SK-N-SH treated with all-trans-retinoic acid at 6 μM for 48 hours (cell line): ENCODE data around the gene PTPRN2.
"Not testable (repeated sequence)": the region's sequence is repeated elsewhere in the genome, so short reads cannot be mapped to it uniquely, and the experiment has no call there.

Experiments
- ATAC-seq: fragments of 200-7000 bp; cut with Tn5 transposase; 3 replicates; pipeline ENCODE4 v1.9.1; 2020; ENCODE audit warnings: mild to moderate bottlenecking, moderate library complexity
- BACH2 ChIP-seq: fragments of 250-450 bp; sonication (Bioruptor Pico); IDR thresholded peaks from 2 replicates; pipeline ENCODE4 v1.9.0; 2021; ENCODE audit warnings: mild to moderate bottlenecking, borderline replicate concordance
- CSDC2 ChIP-seq: fragments of 250-450 bp; sonication (Bioruptor Pico); IDR thresholded peaks from 2 replicates; pipeline ENCODE4 v1.5.0; 2020; ENCODE audit warnings: mild to moderate bottlenecking, moderate library complexity
- CSRNP3 ChIP-seq: fragments of 250-450 bp; sonication (Bioruptor Pico); IDR thresholded peaks from 2 replicates; pipeline ENCODE4 v1.5.1; 2021; ENCODE audit warnings: mild to moderate bottlenecking, moderate library complexity
- ESRRG ChIP-seq: fragments of 250-450 bp; sonication (Bioruptor Pico); IDR thresholded peaks from 2 replicates; pipeline ENCODE4 v1.6.1; 2021; ENCODE audit warnings: mild to moderate bottlenecking
- GLIS3 ChIP-seq: fragments of 250-450 bp; sonication (Bioruptor Pico); IDR thresholded peaks from 2 replicates; pipeline ENCODE4 v1.5.0; 2020; ENCODE audit warnings: mild to moderate bottlenecking, moderate library complexity
- OSR1 ChIP-seq: fragments of 250-450 bp; sonication (Bioruptor Pico); IDR thresholded peaks from 2 replicates; pipeline ENCODE4 v1.8.0; 2022; ENCODE audit warnings: moderate library complexity, mild to moderate bottlenecking, inconsistent platforms
- RARB ChIP-seq: fragments of 250-450 bp; sonication (Bioruptor Pico); IDR thresholded peaks from 2 replicates; pipeline ENCODE4 v1.8.0; 2021; ENCODE audit warnings: mild to moderate bottlenecking, moderate library complexity
- SNAI2 ChIP-seq: fragments of 250-450 bp; sonication (Bioruptor Pico); IDR thresholded peaks from 2 replicates; pipeline ENCODE4 v1.5.0; 2020; ENCODE audit warnings: mild to moderate bottlenecking, moderate library complexity
- TCF4 ChIP-seq: fragments of 250-450 bp; sonication (Bioruptor Pico); IDR thresholded peaks from 2 replicates; pipeline ENCODE4 v1.8.0; 2021; ENCODE audit warnings: mild to moderate bottlenecking, moderate library complexity, borderline replicate concordance
- TOX ChIP-seq: fragments of 250-450 bp; sonication (Bioruptor Pico); IDR thresholded peaks from 2 replicates; pipeline ENCODE4 v1.8.0; 2021; ENCODE audit warnings: mild to moderate bottlenecking, moderate library complexity, borderline replicate concordance
- TSHZ2 ChIP-seq: fragments of 250-450 bp; sonication (Bioruptor Pico); IDR thresholded peaks from 2 replicates; pipeline ENCODE4 v1.5.0; 2020; ENCODE audit warnings: mild to moderate bottlenecking, moderate library complexity
- ZC3H10 ChIP-seq: fragments of 250-450 bp; sonication (Bioruptor Pico); IDR thresholded peaks from 2 replicates; pipeline ENCODE4 v1.5.1; 2021; ENCODE audit warnings: mild to moderate bottlenecking, moderate library complexity
- ZNF565 ChIP-seq: fragments of 450-650 bp; formaldehyde crosslinking; conservative IDR thresholded peaks from 2 replicates; pipeline ENCODE4 v1.5.0; 2020; ENCODE audit warnings: low read depth, mild to moderate bottlenecking, moderate library complexity
- ZNF70 ChIP-seq: fragments of 450-650 bp; formaldehyde crosslinking; IDR thresholded peaks from 2 replicates; pipeline ENCODE4 v1.5.0; 2020; ENCODE audit warnings: mild to moderate bottlenecking, moderate library complexity
- ZNF8 ChIP-seq: fragments of 450-650 bp; formaldehyde crosslinking; IDR thresholded peaks from 2 replicates; pipeline ENCODE4 v1.5.0; 2020; ENCODE audit warnings: mild to moderate bottlenecking, moderate library complexity
- TF ChIP-seq, protein P1 (sequence below): fragments of 250-450 bp; sonication (Bioruptor Pico); IDR thresholded peaks from 2 replicates; pipeline ENCODE4 v1.8.0; 2020; ENCODE audit warnings: mild to moderate bottlenecking, moderate library complexity, borderline replicate concordance
- TF ChIP-seq, protein P2 (sequence below): fragments of 250-450 bp; sonication (Bioruptor Pico); IDR thresholded peaks from 2 replicates; pipeline ENCODE4 v1.5.1; 2020; ENCODE audit warnings: low read depth, mild to moderate bottlenecking, moderate library complexity

PTPRN2 gene

DNA sequence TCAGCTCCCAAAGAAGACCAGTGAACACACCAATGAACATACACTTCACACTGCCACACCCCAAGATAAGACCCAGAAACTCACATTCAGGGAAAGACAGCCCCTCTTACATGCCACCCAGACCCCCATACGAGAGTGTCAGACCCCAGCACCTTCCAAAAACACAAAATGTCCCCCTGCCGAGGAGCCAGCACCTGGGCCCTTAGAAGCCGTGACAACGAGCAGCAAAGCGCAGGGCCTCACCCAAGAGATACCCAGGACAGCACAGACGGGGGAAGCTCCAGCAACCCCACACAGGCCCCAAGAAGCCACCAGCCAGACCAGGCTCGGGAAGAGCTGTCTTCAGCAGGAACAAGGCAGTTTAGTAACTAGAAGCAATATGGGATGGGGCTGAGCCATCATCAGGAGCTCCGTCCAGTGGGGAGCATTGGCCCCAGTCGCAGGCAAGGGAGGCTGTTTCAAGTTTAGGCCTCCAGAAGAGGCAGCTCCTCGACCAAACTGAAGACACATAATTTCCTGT, 243.6 kb downstream of the PTPRN2 start:
- ATAC-seq = no peak
- TF ChIP-seq, protein P1, sequence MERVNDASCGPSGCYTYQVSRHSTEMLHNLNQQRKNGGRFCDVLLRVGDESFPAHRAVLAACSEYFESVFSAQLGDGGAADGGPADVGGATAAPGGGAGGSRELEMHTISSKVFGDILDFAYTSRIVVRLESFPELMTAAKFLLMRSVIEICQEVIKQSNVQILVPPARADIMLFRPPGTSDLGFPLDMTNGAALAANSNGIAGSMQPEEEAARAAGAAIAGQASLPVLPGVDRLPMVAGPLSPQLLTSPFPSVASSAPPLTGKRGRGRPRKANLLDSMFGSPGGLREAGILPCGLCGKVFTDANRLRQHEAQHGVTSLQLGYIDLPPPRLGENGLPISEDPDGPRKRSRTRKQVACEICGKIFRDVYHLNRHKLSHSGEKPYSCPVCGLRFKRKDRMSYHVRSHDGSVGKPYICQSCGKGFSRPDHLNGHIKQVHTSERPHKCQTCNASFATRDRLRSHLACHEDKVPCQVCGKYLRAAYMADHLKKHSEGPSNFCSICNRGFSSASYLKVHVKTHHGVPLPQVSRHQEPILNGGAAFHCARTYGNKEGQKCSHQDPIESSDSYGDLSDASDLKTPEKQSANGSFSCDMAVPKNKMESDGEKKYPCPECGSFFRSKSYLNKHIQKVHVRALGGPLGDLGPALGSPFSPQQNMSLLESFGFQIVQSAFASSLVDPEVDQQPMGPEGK (CRISPR knock-in tag) = no peak
- TF ChIP-seq RARB (CRISPR knock-in tag) (no peak), CSRNP3 (no peak), TCF4 (CRISPR knock-in tag) (no peak), ESRRG (CRISPR knock-in tag) (no peak), OSR1 (CRISPR knock-in tag) (no peak), ZC3H10 (CRISPR knock-in tag) (no peak), ZNF565 (CRISPR knock-in tag) (no peak)
- TF ChIP-seq, protein P2, sequence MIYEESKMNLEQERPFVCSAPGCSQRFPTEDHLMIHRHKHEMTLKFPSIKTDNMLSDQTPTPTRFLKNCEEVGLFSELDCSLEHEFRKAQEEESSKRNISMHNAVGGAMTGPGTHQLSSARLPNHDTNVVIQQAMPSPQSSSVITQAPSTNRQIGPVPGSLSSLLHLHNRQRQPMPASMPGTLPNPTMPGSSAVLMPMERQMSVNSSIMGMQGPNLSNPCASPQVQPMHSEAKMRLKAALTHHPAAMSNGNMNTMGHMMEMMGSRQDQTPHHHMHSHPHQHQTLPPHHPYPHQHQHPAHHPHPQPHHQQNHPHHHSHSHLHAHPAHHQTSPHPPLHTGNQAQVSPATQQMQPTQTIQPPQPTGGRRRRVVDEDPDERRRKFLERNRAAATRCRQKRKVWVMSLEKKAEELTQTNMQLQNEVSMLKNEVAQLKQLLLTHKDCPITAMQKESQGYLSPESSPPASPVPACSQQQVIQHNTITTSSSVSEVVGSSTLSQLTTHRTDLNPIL (CRISPR knock-in tag) = no peak

- no peak for TF ChIP-seq SNAI2 (CRISPR knock-in tag)
- TF ChIP-seq ZNF565 (CRISPR knock-in tag) = no peak
- TF ChIP-seq CSDC2 = no peak
- no peak for TF ChIP-seq ZNF70 (CRISPR knock-in tag)
- no peak for TF ChIP-seq BACH2
- TF ChIP-seq OSR1 (CRISPR knock-in tag) = no peak
- TF ChIP-seq TSHZ2 (CRISPR knock-in tag) = no peak
- no peak for TF ChIP-seq ESRRG (CRISPR knock-in tag)
- no peak for TF ChIP-seq ZNF8 (CRISPR knock-in tag)
- no peak for TF ChIP-seq TOX
- TF ChIP-seq GLIS3 (CRISPR knock-in tag) = no peak
- no peak for TF ChIP-seq TCF4 (CRISPR knock-in tag)
Measured at GRCh38 chr7:158343526-158343925, 244.1 kb downstream of the PTPRN2 start.

GRCh38 chr7:158341097-158341496, 246.5 kb downstream of the PTPRN2 start:
- not testable (repeated sequence) for ATAC-seq

More at GRCh38 chr7:158343526-158343925, 244.1 kb downstream of the PTPRN2 start:
- ATAC-seq = no peak

- not testable (repeated sequence) for ATAC-seq
Measured at GRCh38 chr7:158336952-158337351, 250.7 kb downstream of the PTPRN2 start.

- not testable (repeated sequence) for ATAC-seq
Measured at GRCh38 chr7:158332516-158332915, 255.1 kb downstream of the PTPRN2 start.

GRCh38 chr7:158331826-158332450, 255.7 kb downstream of the PTPRN2 start:
- not testable (repeated sequence) for ATAC-seq
